Ovary (tissue), 9 donors: ENCODE measurements around the gene SLC12A8. TPM values are rescaled to one million over a fixed set of nuclear protein-coding genes. Genes with fewer than 3 reads are reported as not detected.

Source experiments
- DNase-seq, 5 donors: peaks; one replicate each; pipeline ENCODE4 v3.0.0-alpha.2; 2019 to 2020
- H3K27ac ChIP-seq, 2 donors: fragments of 200-600 bp; one replicate each; pipeline versions ENCODE4 v1.5.1 to v1.8.0; 2019 to 2022
- H3K27me3 ChIP-seq: fragments of 200-600 bp; one replicate; pipeline ENCODE4 v1.8.0; 2022
- H3K36me3 ChIP-seq: fragments of 200-600 bp; sonication (generic); one replicate; pipeline ENCODE4 v1.5.1; 2019
- H3K4me1 ChIP-seq: one replicate; pipeline ENCODE4 v1.8.1; 2013; ENCODE audit warnings: mild to moderate bottlenecking, moderate library complexity; ENCODE audit not compliant: insufficient read depth
- H3K4me3 ChIP-seq: fragments of 200-600 bp; sonication (generic); one replicate; pipeline ENCODE4 v1.5.1; 2017
- H3K9me3 ChIP-seq, 2 donors: fragments of 200-600 bp in 1 of 2; sonication (generic) in 1 of 2; one replicate each; pipeline versions ENCODE4 v1.5.1 to v1.8.1; 2013 to 2019; ENCODE audit warnings: mild to moderate bottlenecking in 1 of 2, moderate library complexity in 1 of 2
- CTCF ChIP-seq, 3 donors: fragments of 450-650 bp in 2 of 3; fragments of 200-600 bp in 1 of 3; IDR thresholded peaks; one replicate each; pipeline versions ENCODE4 v1.5.1 to v1.8.0; 2016 to 2022; ENCODE audit warnings: antibody characterized with exemption in 3 of 3, mild to moderate bottlenecking in 1 of 3
- EP300 ChIP-seq: sonication (generic); formaldehyde crosslinking; IDR thresholded peaks from one replicate; pipeline ENCODE4 v1.6.1; 2017; ENCODE audit warnings: antibody characterized with exemption
- POLR2A ChIP-seq: fragments of 450-650 bp; IDR thresholded peaks from one replicate; pipeline ENCODE4 v1.6.1; 2017; ENCODE audit warnings: antibody characterized with exemption, mild to moderate bottlenecking, moderate library complexity
- WGBS, 3 donors: extraction: QIAGEN DNeasy Blood & Tissue Kit in 1 of 3; methylation state at CpG; one replicate each; pipeline versions ENCODE4 v1.1.5 to v1.1.7; 2013 to 2017; 5-methylcytosine and 5-hydroxymethylcytosine counted together
- intact Hi-C, 4 donors: fragments of 100-400 bp; cut with DNase I; formaldehyde crosslinking; loops; one replicate each; pipeline versions ENCODE4 v1.11.0 to v1.15.1; 2022 to 2023
- polyA plus RNA-seq, 2 donors: library from polyadenylated mRNA; stranded (reverse); fragments of 200-250 nt in 1 of 2; fragments of 350-450 nt in 1 of 2; fragmentation: Illumina TruSeq in 1 of 2; extraction: RNeasy Lipid Tissue Mini Kit (QIAGEN cat#74804) in 1 of 2; gene quantifications; one replicate each; pipeline ENCODE4 v1.2.3, GENCODE V29; 2013 to 2014
- total RNA-seq, 7 donors: library from RNA; depleted of rRNA in 2 of 7; stranded (reverse); fragments of >200 nt in 2 of 7; fragmentation: NEBNext Ultra II Directional in 3 of 7; extraction: Animal tissue kit (Norgen Biotek cat#: 25700) in 3 of 7; gene quantifications; one replicate each; pipeline versions ENCODE4 v1.1.0 to v1.2.4, GENCODE V29; 2016 to 2023
- donor health status: DM: no; HTN: no; CAD: no; lungs with moderate emphysema.
- donor health status: DM: no; HTN: no; CAD: no.
- donor health status: Bipolar disorder and iron deficiency.
- donor health status: DM: yes; HTN: yes; CAD: no.
- donor health status: DM: no; HTN: no; CAD: no.
- donor health status: DM: yes; HTN: yes; CAD: no.

SLC12A8 gene
- total and polyA plus RNA-seq, 9 donors = 0.28 to 11.5 (median 1.5) TPM

DNA sequence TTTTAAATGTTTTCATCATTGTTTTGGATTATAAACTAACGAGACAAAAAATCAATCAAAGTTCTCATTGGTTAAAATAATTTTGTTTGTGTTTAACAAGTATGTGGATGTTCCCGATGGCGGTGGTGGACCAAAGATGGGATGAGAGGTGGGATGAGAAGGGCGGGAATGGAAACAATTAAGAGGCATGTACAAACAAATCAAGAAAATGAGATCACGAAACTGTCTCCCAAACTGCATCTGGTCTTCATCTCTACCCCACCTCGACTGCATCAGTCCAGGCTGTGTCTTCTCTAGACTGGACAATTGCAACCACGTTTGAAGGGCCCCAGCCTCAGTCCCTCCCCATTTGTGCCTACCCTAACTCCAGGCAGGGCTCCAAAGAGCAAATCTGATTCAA is 56.1 kb downstream of the SLC12A8 start:
- 68 to 83% (median 74%) methylated on average over 7 of the region's 7 CpGs for whole genome bisulfite sequencing, 3 donors
- Histone ChIP-seq H3K36me3 (no peaks in the 10 kb centered on the region), H3K9me3 (no peaks in the 10 kb centered on the region), H3K4me1 (no peaks in the 10 kb centered on the region), H3K27me3 (no peaks in the 10 kb centered on the region), H3K27ac (no peak overlapping the region), H3K4me3 (no peak overlapping the region)
- DNase-seq = no peak
- TF ChIP-seq CTCF (IDR thresholded peaks at IDR 0.05) (no peak), POLR2A (no peak), EP300 (no peak)
- intact Hi-C loops = no loop called here

DNA sequence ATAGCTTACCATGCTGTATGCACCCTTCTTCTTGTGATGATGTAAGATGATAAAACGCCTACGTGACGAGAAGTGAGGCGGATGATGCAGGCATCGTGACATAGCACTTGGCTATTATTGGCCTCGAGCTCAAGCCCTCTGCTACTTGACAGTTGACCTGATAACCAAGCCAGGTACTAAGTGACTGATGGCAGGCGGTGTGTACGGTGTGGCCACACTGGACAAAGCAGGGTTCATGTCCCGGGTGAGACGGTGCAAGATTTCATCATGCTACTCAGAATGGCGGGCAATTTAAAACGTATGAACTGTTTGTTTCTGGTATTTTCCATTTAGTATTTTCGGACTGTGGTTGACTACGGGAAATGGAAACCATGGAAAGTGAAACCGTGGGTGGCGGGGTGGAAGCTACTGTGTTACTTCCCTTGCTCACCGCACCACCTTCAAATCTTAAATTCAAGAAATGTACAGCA is 57.7 kb downstream of the SLC12A8 start:
- Histone ChIP-seq H3K36me3 (no peaks in the 10 kb centered on the region), H3K4me1 (no peaks in the 10 kb centered on the region), H3K4me3 (no peak overlapping the region), H3K9me3 (no peaks in the 10 kb centered on the region), H3K27ac (no peak overlapping the region), H3K27me3 (no peaks in the 10 kb centered on the region)
- TF ChIP-seq CTCF (IDR thresholded peaks at IDR 0.05) (no peak), EP300 (no peak), POLR2A (no peak)
- intact Hi-C loops = no loop called here
- DNase-seq = no peak
- WGBS, 3 donors = 93 to 95% (median 94%) methylated on average over 17 of the region's 17 CpGs

DNA sequence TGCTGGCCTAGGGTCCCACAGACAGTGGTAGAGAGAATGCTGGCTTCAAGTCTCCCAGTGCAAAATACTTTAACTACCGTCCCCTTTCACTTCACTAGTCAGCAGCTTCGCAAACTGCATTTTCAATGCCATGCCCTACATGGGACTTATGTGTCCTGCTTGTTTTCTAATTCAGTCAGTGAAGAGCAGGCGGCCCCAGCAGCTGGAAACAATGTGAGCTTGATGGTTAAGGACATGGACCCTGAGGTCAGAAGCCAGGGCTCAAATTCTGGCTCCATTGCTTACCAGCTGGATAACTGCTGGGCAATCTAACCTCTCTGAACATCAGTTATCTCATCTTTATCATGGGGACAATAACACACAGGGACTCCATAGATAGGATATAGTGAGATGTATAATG is 58.4 kb downstream of the SLC12A8 start:
- H3K4me1 ChIP-seq = no peaks in the 10 kb centered on the region
- intact Hi-C loops = no loop called here
- no peak for DNase-seq
- WGBS, 3 donors = 94 to 96% (median 96%) methylated on average over 3 of the region's 3 CpGs
- no peak overlapping the region for H3K4me3 ChIP-seq
- H3K36me3 ChIP-seq = no peaks in the 10 kb centered on the region
- H3K9me3 ChIP-seq = no peaks in the 10 kb centered on the region
- no peak overlapping the region for H3K27ac ChIP-seq
- no peaks in the 10 kb centered on the region for H3K27me3 ChIP-seq
- no peak for TF ChIP-seq EP300
- TF ChIP-seq POLR2A = no peak
- no peak for TF ChIP-seq CTCF (IDR thresholded peaks at IDR 0.05)

GRCh38 chr3:125152951-125153350 is 59.6 kb downstream of the SLC12A8 start:
- no peaks in the 10 kb centered on the region for H3K4me1 ChIP-seq
- DNase-seq = no peak
- no peaks in the 10 kb centered on the region for H3K36me3 ChIP-seq
- WGBS, 3 donors = 83 to 97% (median 85%) methylated on average over 10 of the region's 10 CpGs
- no peaks in the 10 kb centered on the region for H3K9me3 ChIP-seq
- H3K27ac ChIP-seq = no peak overlapping the region
- intact Hi-C loops = no loop called here
- no peak overlapping the region for H3K4me3 ChIP-seq
- no peaks in the 10 kb centered on the region for H3K27me3 ChIP-seq
- TF ChIP-seq CTCF (IDR thresholded peaks at IDR 0.05) (no peak), POLR2A (no peak)

DNA sequence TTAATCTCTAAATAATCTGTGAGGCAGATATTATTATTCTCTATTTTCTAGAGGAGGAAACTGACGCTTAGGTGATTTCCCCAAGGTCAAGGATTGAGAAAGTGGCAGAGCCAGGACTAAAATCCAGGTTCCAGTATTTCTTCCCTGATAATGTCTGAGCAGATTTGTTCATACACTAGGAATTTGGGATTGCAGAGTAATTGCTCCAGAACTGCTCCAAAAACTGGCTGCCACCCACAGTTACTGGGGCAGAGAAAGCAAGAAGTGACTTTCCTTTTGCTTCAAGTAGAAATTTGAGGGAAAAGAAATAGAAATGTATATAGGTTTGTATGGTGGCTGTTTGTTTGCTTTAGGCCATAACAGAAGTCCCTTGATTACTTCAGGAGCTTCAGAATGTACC is 60.6 kb downstream of the SLC12A8 start:
- H3K4me1 ChIP-seq = no peaks in the 10 kb centered on the region
- no peaks in the 10 kb centered on the region for H3K27me3 ChIP-seq
- 52 to 82% (median 76%) methylated on average over 1 of the region's 1 CpG for WGBS, 3 donors
- H3K4me3 ChIP-seq = no peak overlapping the region
- no peak overlapping the region for H3K27ac ChIP-seq
- intact Hi-C loops = no loop called here
- TF ChIP-seq CTCF (IDR thresholded peaks at IDR 0.05) = no peak
- H3K36me3 ChIP-seq = no peaks in the 10 kb centered on the region
- no peaks in the 10 kb centered on the region for H3K9me3 ChIP-seq
- no peak for DNase-seq
